Vagina (tissue), 2 donors: ENCODE measurements around the gene CRTC2. TPM values are rescaled to one million over a fixed set of nuclear protein-coding genes. Genes with fewer than 3 reads are reported as not detected.

Experiments used
- DNase-seq, 2 donors: peaks; one replicate each; pipeline ENCODE4 v3.0.0-alpha.2; 2017; ENCODE audit errors: extremely low spot score in 2 of 2
- H3K27ac ChIP-seq: fragments of 200-600 bp; sonication (generic); one replicate; pipeline ENCODE4 v1.5.1; 2019
- H3K27me3 ChIP-seq: fragments of 200-600 bp; sonication (generic); one replicate; pipeline ENCODE4 v1.5.1; 2019
- H3K36me3 ChIP-seq, 2 donors: fragments of 200-600 bp; sonication (generic); one replicate each; pipeline ENCODE4 v1.5.1; 2017 to 2019
- H3K4me1 ChIP-seq: fragments of 200-600 bp; sonication (generic); one replicate; pipeline ENCODE4 v1.5.1; 2019
- H3K4me3 ChIP-seq, 2 donors: fragments of 200-600 bp; sonication (generic); 1 replicate in 1 of 2; 2 replicates in 1 of 2; pipeline ENCODE4 v1.5.1; 2016 to 2019
- H3K9me3 ChIP-seq: fragments of 200-600 bp; sonication (generic); one replicate; pipeline ENCODE4 v1.5.1; 2019
- CTCF ChIP-seq, 3 experiments: fragments of 450-650 bp in 2 of 3; fragments of 200-600 bp in 1 of 3; sonication (generic) in 1 of 3; IDR thresholded peaks; one replicate each; pipeline ENCODE4 v1.5.1; 2017 to 2019; ENCODE audit warnings: antibody characterized with exemption in 3 of 3, mild to moderate bottlenecking in 2 of 3, moderate library complexity in 2 of 3
- POLR2A ChIP-seq, 2 donors: fragments of 450-650 bp; IDR thresholded peaks; one replicate each; pipeline ENCODE4 v1.6.1; 2017; ENCODE audit warnings: antibody characterized with exemption in 2 of 2, mild to moderate bottlenecking in 2 of 2, moderate library complexity in 2 of 2
- POLR2AphosphoS5 ChIP-seq, 2 donors: sonication (generic); formaldehyde crosslinking; IDR thresholded peaks; one replicate each; pipeline ENCODE4 v1.9.0; 2017; ENCODE audit warnings: antibody characterized with exemption in 2 of 2, mild to moderate bottlenecking in 2 of 2, low read depth in 1 of 2; ENCODE audit not compliant: insufficient read depth in 1 of 2
- intact Hi-C: fragments of 100-400 bp; cut with DNase I; formaldehyde crosslinking; loops from one replicate; pipeline ENCODE4 v1.15.1; 2023
- total RNA-seq: library from RNA; depleted of rRNA; stranded (reverse); fragments of >200 nt; gene quantifications from one replicate; pipeline ENCODE4 v1.2.3, GENCODE V29; 2016

CRTC2 gene
- total RNA-seq, 1 donor from 2014 or later, result 19.2 TPM

- Histone ChIP-seq H3K9me3 (no peaks in the 10 kb centered on the region), H3K27me3 (no peaks in the 10 kb centered on the region), H3K27ac (no peak overlapping the region), H3K36me3 (peaks cover 0 to 34% of the 10 kb centered on the region in 2 donors), H3K4me1 (peaks cover 23% of the 10 kb centered on the region), H3K4me3 (no peak overlapping the region)
- intact Hi-C loops, result no loop called here
- DNase-seq, result no peak
- TF ChIP-seq CTCF (IDR thresholded peaks at IDR 0.05) (no peak), POLR2A (IDR thresholded peaks at IDR 0.05) (no peak), POLR2AphosphoS5 (IDR thresholded peaks at IDR 0.05; ENCODE audit: insufficient read depth in 1 of 2, low read depth in 1 of 2) (no peak)
Measured at GRCh38 chr1:153995202-153995601, 36.8 kb upstream of the CRTC2 start.

- Histone ChIP-seq H3K4me1 (peaks cover 27% of the 10 kb centered on the region), H3K36me3 (peaks cover 0 to 34% of the 10 kb centered on the region in 2 donors), H3K9me3 (no peaks in the 10 kb centered on the region), H3K27ac (peak overlapping the region; percentile 93), H3K27me3 (no peaks in the 10 kb centered on the region), H3K4me3 (peak overlapping the region; percentile 92)
- no peak for TF ChIP-seq CTCF (IDR thresholded peaks at IDR 0.05)
- intact Hi-C loops, result no loop called here
- no peak for DNase-seq
Measured at GRCh38 chr1:153991806-153992205, 33.4 kb upstream of the CRTC2 start.

GRCh38 chr1:153991151-153991630 lies 32.8 kb upstream of the CRTC2 start:
- H3K27me3 ChIP-seq, result no peaks in the 10 kb centered on the region
- peak overlapping the region; percentile 92 for H3K4me3 ChIP-seq
- H3K27ac ChIP-seq, result peak overlapping the region; percentile 93
- peaks cover 0 to 34% of the 10 kb centered on the region in 2 donors for H3K36me3 ChIP-seq
- TF ChIP-seq CTCF (IDR thresholded peaks at IDR 0.05), result no peak
- no peak for TF ChIP-seq POLR2A (IDR thresholded peaks at IDR 0.05)
- TF ChIP-seq POLR2AphosphoS5 (IDR thresholded peaks at IDR 0.05; ENCODE audit: insufficient read depth in 1 of 2, low read depth in 1 of 2), result no peak
- intact Hi-C loops, result no loop called here
- no peaks in the 10 kb centered on the region for H3K9me3 ChIP-seq
- H3K4me1 ChIP-seq, result peaks cover 27% of the 10 kb centered on the region
- DNase-seq, result no peak

GRCh38 chr1:153990468-153991150 lies 32.2 kb upstream of the CRTC2 start, which contains the start of gene RPS27:
TSS of gene RPS27 (plus strand) at chr1:153990762. CDS start at chr1:153990797, 35 bp downstream.
- TF ChIP-seq POLR2A (IDR thresholded peaks at IDR 0.05), result peak in 1 of 2 donors; percentile 93
- TF ChIP-seq CTCF (IDR thresholded peaks at IDR 0.05), result no peak
- peak; percentile 100 for TF ChIP-seq POLR2AphosphoS5 (IDR thresholded peaks at IDR 0.05; ENCODE audit: insufficient read depth in 1 of 2, low read depth in 1 of 2)

GRCh38 chr1:153987621-153988020 lies 29.2 kb upstream of the CRTC2 start:
- Histone ChIP-seq H3K27ac (no peak overlapping the region), H3K9me3 (no peaks in the 10 kb centered on the region), H3K4me3 (no peak overlapping the region), H3K4me1 (peaks cover 40% of the 10 kb centered on the region), H3K27me3 (no peaks in the 10 kb centered on the region), H3K36me3 (peaks cover 0 to 16% of the 10 kb centered on the region in 2 donors)
- intact Hi-C loops, result loop anchor here (5.0 kb wide), 2 partner anchors 40 to 190 kb away; partner anchors contain the start of gene DENND4B
- no peak for TF ChIP-seq POLR2AphosphoS5 (IDR thresholded peaks at IDR 0.05; ENCODE audit: insufficient read depth in 1 of 2, low read depth in 1 of 2)
- no peak for TF ChIP-seq POLR2A (IDR thresholded peaks at IDR 0.05)
- TF ChIP-seq CTCF (IDR thresholded peaks at IDR 0.05), result no peak
- no peak for DNase-seq

More at GRCh38 chr1:153990468-153991150, 32.2 kb upstream of the CRTC2 start, which contains the start of gene RPS27:
- H3K9me3 ChIP-seq, result no peaks in the 10 kb centered on the region
- H3K36me3 ChIP-seq, result peaks cover 0 to 34% of the 10 kb centered on the region in 2 donors
- DNase-seq, result peak in 1 of 2 donors; percentile 96
- peak within 1 kb of the TSS; percentile 93 for H3K27ac ChIP-seq
- intact Hi-C loops, result no loop called here
- peaks cover 28% of the 10 kb centered on the region for H3K4me1 ChIP-seq
- H3K4me3 ChIP-seq, result peak within 1 kb of the TSS; percentile 92
- no peaks in the 10 kb centered on the region for H3K27me3 ChIP-seq
